GM12878 (cell line): Measurements from ENCODE around the gene NCBP2.

Experiments used
- CBFB ChIP-seq: IDR thresholded peaks from 2 replicates; pipeline ENCODE4 v1.6.1; 2016; ENCODE audit warnings: antibody characterized with exemption, low read depth
- DPF2 ChIP-seq: fragments of 450-650 bp; IDR thresholded peaks from 2 replicates; pipeline ENCODE4 v1.6.1; 2017; ENCODE audit warnings: mild to moderate bottlenecking
- POLR2A ChIP-seq: IDR thresholded peaks from 2 replicates; pipeline ENCODE4 v1.6.1; 2011; ENCODE audit warnings: low read depth, mild to moderate bottlenecking, low read length
- RAD21 ChIP-seq: IDR thresholded peaks from 2 replicates; pipeline ENCODE4 v1.6.1; 2011; ENCODE audit warnings: mild to moderate bottlenecking, low read depth, low read length, moderate library complexity; ENCODE audit not compliant: insufficient read depth
- SMC3 ChIP-seq: IDR thresholded peaks from 2 replicates; pipeline ENCODE4 v1.6.1; 2011; ENCODE audit warnings: low read length, improper control_type of control experiment, borderline replicate concordance
- SREBF2 ChIP-seq: IDR thresholded peaks from 2 replicates; pipeline ENCODE4 v1.6.1; 2012; ENCODE audit warnings: mild to moderate bottlenecking, low read length
- TF ChIP-seq, protein P1 (sequence below), 3 experiments: IDR thresholded peaks in 2 of 3; conservative IDR thresholded peaks in 1 of 3; 2 replicates each; pipeline ENCODE4 v1.5.1; 2011; ENCODE audit warnings: low read depth in 3 of 3, low read length in 3 of 3, mild to moderate bottlenecking in 3 of 3, control low read depth in 2 of 3, moderate library complexity in 2 of 3, inconsistent platforms in 1 of 3, mixed read lengths in 1 of 3; ENCODE audit not compliant: control insufficient read depth in 2 of 3, insufficient read depth in 1 of 3; ENCODE audit errors: extremely low read depth in 1 of 3
- TF ChIP-seq, protein P2 (sequence below): IDR thresholded peaks from 2 replicates; pipeline ENCODE4 v1.6.1; 2012; ENCODE audit warnings: low read depth, low read length, improper control_type of control experiment
- TF ChIP-seq, protein P3 (sequence below): fragments of 450-650 bp; IDR thresholded peaks from 2 replicates; pipeline ENCODE4 v1.6.1; 2016; ENCODE audit warnings: mild to moderate bottlenecking

DNA sequence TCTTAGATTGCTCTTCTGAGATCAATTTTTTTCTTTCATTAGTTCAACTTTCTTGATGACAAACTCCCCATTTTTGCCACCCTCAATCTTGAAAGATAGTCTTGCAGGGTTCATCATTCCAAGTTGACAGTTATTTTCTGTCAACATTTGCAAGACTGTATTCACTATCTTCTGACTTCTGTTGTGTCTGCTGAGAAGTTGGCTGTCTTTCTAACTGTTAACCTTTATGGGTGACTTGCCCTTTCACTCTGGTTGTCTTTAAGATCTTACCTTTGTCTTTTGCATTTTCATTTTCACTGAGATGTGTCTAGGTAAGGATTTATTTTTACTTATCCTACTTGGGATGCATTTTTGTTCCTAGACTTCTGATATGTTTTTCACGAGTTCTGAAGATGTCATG lies 40.9 kb upstream of the NCBP2 start:
- TF ChIP-seq, protein P1, sequence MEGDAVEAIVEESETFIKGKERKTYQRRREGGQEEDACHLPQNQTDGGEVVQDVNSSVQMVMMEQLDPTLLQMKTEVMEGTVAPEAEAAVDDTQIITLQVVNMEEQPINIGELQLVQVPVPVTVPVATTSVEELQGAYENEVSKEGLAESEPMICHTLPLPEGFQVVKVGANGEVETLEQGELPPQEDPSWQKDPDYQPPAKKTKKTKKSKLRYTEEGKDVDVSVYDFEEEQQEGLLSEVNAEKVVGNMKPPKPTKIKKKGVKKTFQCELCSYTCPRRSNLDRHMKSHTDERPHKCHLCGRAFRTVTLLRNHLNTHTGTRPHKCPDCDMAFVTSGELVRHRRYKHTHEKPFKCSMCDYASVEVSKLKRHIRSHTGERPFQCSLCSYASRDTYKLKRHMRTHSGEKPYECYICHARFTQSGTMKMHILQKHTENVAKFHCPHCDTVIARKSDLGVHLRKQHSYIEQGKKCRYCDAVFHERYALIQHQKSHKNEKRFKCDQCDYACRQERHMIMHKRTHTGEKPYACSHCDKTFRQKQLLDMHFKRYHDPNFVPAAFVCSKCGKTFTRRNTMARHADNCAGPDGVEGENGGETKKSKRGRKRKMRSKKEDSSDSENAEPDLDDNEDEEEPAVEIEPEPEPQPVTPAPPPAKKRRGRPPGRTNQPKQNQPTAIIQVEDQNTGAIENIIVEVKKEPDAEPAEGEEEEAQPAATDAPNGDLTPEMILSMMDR (IDR thresholded peaks at IDR 0.05 in 2 of 3, conservative IDR thresholded peaks at IDR 0.05 in 1 of 3; ENCODE audit: control insufficient read depth in 2 of 3, extremely low read depth in 1 of 3, insufficient read depth in 1 of 3, low read depth in 3 of 3, low read length in 3 of 3) = no peak
- TF ChIP-seq CBFB = no peak
- TF ChIP-seq, protein P2, sequence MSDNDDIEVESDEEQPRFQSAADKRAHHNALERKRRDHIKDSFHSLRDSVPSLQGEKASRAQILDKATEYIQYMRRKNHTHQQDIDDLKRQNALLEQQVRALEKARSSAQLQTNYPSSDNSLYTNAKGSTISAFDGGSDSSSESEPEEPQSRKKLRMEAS = no peak
- TF ChIP-seq DPF2 = no peak
- TF ChIP-seq, protein P3, sequence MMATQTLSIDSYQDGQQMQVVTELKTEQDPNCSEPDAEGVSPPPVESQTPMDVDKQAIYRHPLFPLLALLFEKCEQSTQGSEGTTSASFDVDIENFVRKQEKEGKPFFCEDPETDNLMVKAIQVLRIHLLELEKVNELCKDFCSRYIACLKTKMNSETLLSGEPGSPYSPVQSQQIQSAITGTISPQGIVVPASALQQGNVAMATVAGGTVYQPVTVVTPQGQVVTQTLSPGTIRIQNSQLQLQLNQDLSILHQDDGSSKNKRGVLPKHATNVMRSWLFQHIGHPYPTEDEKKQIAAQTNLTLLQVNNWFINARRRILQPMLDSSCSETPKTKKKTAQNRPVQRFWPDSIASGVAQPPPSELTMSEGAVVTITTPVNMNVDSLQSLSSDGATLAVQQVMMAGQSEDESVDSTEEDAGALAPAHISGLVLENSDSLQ = no peak
- no peak for TF ChIP-seq SREBF2
- TF ChIP-seq SMC3 = no peak
- TF ChIP-seq RAD21 = no peak
- TF ChIP-seq POLR2A = no peak
